GM21825 (cell line): ENCODE measurements around the gene PKP4.

Experiments
- ATAC-seq: cut with Tn5 transposase; IDR thresholded peaks from one replicate; pipeline ENCODE4 v1.9.1; 2021; ENCODE audit warnings: mild to moderate bottlenecking, moderate library complexity; ENCODE audit not compliant: unreplicated experiment

PKP4 gene

GRCh38 chr2:158728422-158728821, 271.7 kb downstream of the PKP4 start:
- ATAC-seq: no peak

DNA sequence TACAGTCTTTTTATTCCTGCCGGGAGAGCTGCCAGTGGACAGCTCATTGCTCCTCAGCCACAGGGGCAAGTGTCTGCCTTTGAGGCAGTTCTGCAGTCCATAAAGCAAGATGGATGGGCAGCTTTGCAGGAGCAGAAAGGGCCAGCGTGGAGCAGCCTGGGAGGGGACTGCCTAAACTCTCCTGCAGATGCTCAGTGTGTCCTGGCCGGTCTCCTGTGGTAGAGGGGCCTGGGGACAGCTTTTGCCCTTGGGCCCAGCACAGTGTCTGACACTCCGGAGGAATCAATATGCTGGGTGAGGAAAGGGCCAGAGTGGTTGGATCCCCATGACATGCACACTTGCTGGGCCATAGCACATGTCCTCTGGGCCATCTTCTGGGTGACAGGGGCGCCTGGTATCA, 272.7 kb downstream of the PKP4 start:
- ATAC-seq: no peak

DNA sequence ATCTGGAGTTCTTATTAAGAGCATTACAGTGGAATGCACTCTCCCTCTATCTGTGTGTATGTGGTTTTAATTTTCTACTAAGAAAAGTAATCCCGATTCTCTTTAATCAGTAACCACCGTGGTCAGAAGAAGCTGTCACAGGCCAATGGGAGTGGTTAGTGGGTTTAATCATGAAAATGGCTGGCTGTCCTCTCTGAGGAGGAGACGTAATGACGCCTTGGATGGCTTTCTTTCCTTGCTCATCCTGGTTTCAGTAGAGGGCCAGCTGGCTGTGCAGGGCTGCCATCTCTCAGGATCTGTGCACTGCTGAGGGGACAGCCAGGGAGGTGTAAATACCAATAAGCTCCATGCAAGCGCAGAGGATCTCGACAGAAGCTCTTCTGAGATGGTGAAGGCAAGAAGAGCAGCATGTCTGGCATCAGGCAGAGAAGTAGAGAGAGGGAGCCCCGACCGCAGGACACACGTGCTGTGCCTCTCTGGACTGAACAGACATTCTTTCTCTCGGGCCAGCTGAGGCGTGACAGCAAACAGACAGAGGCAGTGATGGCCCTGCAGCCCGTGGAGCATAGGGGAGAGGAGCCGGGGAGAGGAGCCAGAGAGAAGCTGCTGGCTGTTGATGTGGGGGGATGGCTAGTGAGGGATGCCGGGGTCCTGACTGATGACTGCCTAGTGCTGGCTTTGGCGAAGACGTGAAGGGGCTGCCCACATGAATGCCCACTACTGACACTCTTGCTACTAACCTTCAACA, 273.3 kb downstream of the PKP4 start:
- ATAC-seq: no peak

DNA sequence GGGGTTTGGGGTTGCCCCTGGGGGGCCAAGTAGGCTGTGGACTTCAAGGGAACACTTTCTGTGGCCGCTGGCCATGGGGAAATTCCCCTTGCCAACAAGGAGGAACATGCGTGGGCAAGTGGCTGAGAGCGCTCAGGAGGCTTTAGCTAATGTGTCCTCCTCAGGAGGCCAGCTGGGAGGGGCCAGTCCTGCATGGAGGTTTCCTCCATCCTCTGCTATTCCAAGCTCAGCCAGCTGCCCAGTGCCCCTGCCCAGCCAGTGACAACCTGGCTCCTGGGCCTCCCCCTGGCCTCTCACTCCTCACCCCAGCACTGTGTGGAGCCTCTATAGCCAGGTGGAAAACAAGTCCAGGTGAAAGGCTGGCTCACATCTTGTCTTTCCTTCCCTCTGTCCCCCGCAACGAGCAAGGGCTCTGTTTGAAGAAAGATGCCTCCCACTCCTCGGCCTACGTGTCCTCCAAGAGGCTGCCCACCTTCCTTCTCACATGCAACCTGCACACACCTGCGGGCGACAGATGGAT, 273.9 kb downstream of the PKP4 start:
- no peak for ATAC-seq

GRCh38 chr2:158731386-158731785, 274.6 kb downstream of the PKP4 start:
- ATAC-seq: no peak
